ENCODE results near the gene STIMATE.

STIMATE gene

GRCh38 chr3:52859686-52860423, 37.5 kb downstream of the STIMATE start:
- no peak for DNase-seq

GRCh38 chr3:52857864-52858263, 39.5 kb downstream of the STIMATE start:
- DNase-seq: no peak

GRCh38 chr3:52857133-52857532, 40.2 kb downstream of the STIMATE start:
- no peak for DNase-seq

- DNase-seq: no peak
Measured at GRCh38 chr3:52856666-52857065, 40.7 kb downstream of the STIMATE start.

- DNase-seq: no peak
Measured at GRCh38 chr3:52854013-52854412, 43.3 kb downstream of the STIMATE start.

GRCh38 chr3:52852419-52852818, 44.9 kb downstream of the STIMATE start:
- DNase-seq: no peak

- peak; percentile 21 for DNase-seq
Measured at GRCh38 chr3:52851348-52851747, 46.0 kb downstream of the STIMATE start.

GRCh38 chr3:52849656-52850055, 47.7 kb downstream of the STIMATE start:
- DNase-seq: no peak

GRCh38 chr3:52848617-52849016, 48.7 kb downstream of the STIMATE start:
- no peak for DNase-seq

GRCh38 chr3:52847726-52848125, 49.6 kb downstream of the STIMATE start:
- no peak for DNase-seq

- DNase-seq: no peak
Measured at GRCh38 chr3:52847241-52847640, 50.1 kb downstream of the STIMATE start.

- no peak for DNase-seq
Measured at GRCh38 chr3:52846432-52846965, 50.8 kb downstream of the STIMATE start.

- no peak for DNase-seq
Measured at GRCh38 chr3:52845691-52846431, 51.5 kb downstream of the STIMATE start.

GRCh38 chr3:52845157-52845556, 52.2 kb downstream of the STIMATE start:
- no peak for DNase-seq

GRCh38 chr3:52844290-52844975, 52.9 kb downstream of the STIMATE start:
- no peak for DNase-seq

GRCh38 chr3:52843881-52844280, 53.5 kb downstream of the STIMATE start:
- no peak for DNase-seq

GRCh38 chr3:52843108-52843865, 54.1 kb downstream of the STIMATE start:
- no peak for DNase-seq

- no peak for DNase-seq
Measured at GRCh38 chr3:52842424-52842823, 54.9 kb downstream of the STIMATE start.

GRCh38 chr3:52841981-52842340, 55.4 kb downstream of the STIMATE start:
- DNase-seq: no peak

- DNase-seq: no peak
Measured at GRCh38 chr3:52841211-52841980, 56.0 kb downstream of the STIMATE start.

- no peak for DNase-seq
Measured at GRCh38 chr3:52839892-52840545, 57.3 kb downstream of the STIMATE start.

- no peak for DNase-seq
Measured at GRCh38 chr3:52839268-52839575, 58.1 kb downstream of the STIMATE start.
